GM18868 (cell line): Measurements from ENCODE around the gene MLH3.
"Not testable (repeated sequence)": the region's sequence is repeated elsewhere in the genome, so short reads cannot be mapped to it uniquely, and the experiment has no call there.

Source experiments
- ATAC-seq: cut with Tn5 transposase; IDR thresholded peaks from one replicate; pipeline ENCODE4 v1.9.1; 2021; ENCODE audit warnings: mild to moderate bottlenecking, moderate library complexity; ENCODE audit not compliant: unreplicated experiment

Gene MLH3

GRCh38 chr14:75067765-75068164 is 16.5 kb upstream of the MLH3 start:
- not testable (repeated sequence) for ATAC-seq

- no peak for ATAC-seq
These were observed 15.9 kb upstream of the MLH3 start for GRCh38 chr14:75067212-75067611.

GRCh38 chr14:75066691-75067090 is 15.4 kb upstream of the MLH3 start:
- ATAC-seq: no peak

GRCh38 chr14:75064205-75064567 is 12.9 kb upstream of the MLH3 start:
- peak; percentile 25 for ATAC-seq

- ATAC-seq: peak; percentile 99
These were observed 12.4 kb upstream of the MLH3 start, which contains the start of gene ACYP1 for GRCh38 chr14:75063491-75064204. Gene ACYP1, minus strand, starts transcription at chr14:75064024. Its CDS starts 471 bp downstream, at chr14:75063553.

GRCh38 chr14:75063013-75063412 is 11.7 kb upstream of the MLH3 start:
- ATAC-seq: no peak

GRCh38 chr14:75060420-75060819 is 9.2 kb upstream of the MLH3 start:
- ATAC-seq: no peak

GRCh38 chr14:75059642-75060041 is 8.4 kb upstream of the MLH3 start:
- ATAC-seq: no peak

GRCh38 chr14:75054421-75054820 is 3.2 kb upstream of the MLH3 start:
- ATAC-seq: no peak

- ATAC-seq: no peak
These were observed 2.4 kb upstream of the MLH3 start for GRCh38 chr14:75053396-75054291.

GRCh38 chr14:75051556-75051899 is 261 bp upstream of the MLH3 start:
- no peak for ATAC-seq

GRCh38 chr14:75049731-75050201 is 1.5 kb downstream of the MLH3 start:
- no peak for ATAC-seq

GRCh38 chr14:75049136-75049535 is 2.1 kb downstream of the MLH3 start:
- no peak for ATAC-seq

GRCh38 chr14:75048101-75048500 is 3.2 kb downstream of the MLH3 start:
- no peak for ATAC-seq

- no peak for ATAC-seq
These were observed 3.8 kb downstream of the MLH3 start for GRCh38 chr14:75047506-75047905.

- no peak for ATAC-seq
These were observed 4.4 kb downstream of the MLH3 start for GRCh38 chr14:75046899-75047298.

- ATAC-seq: no peak
These were observed 5.0 kb downstream of the MLH3 start for GRCh38 chr14:75046275-75046674.

- ATAC-seq: no peak
These were observed 6.5 kb downstream of the MLH3 start for GRCh38 chr14:75044752-75045151.

- no peak for ATAC-seq
These were observed 6.9 kb downstream of the MLH3 start for GRCh38 chr14:75044322-75044721.

- no peak for ATAC-seq
These were observed 9.2 kb downstream of the MLH3 start for GRCh38 chr14:75042035-75042434.

GRCh38 chr14:75041613-75042012 is 9.7 kb downstream of the MLH3 start:
- ATAC-seq: no peak

GRCh38 chr14:75040959-75041358 is 10.3 kb downstream of the MLH3 start:
- no peak for ATAC-seq
